B cell (primary cell): ENCODE measurements around the gene PPP1R3C. TPM values are rescaled to one million over a fixed set of nuclear protein-coding genes. Genes with fewer than 3 reads are reported as not detected.

Experiments
- ATAC-seq: fragments of 200-7000 bp; cut with Tn5 transposase; one replicate; pipeline ENCODE4 v1.10.0; 2021; ENCODE audit warnings: low read depth, mild to moderate bottlenecking, moderate number of reproducible peaks, moderate library complexity
- CTCF ChIA-PET: fragments of 350-600 bp; sonication (Branson Sonifier 250); formaldehyde crosslinking; loops from one replicate; lab custom pipeline; 2021; ENCODE audit warnings: antibody characterized with exemption, inconsistent platforms; lab: Charles Lee
- POLR2A ChIA-PET: fragments of 350-600 bp; sonication (Branson Sonifier 250); formaldehyde crosslinking; loops from one replicate; lab custom pipeline; 2021; ENCODE audit warnings: antibody characterized with exemption; lab: Charles Lee
- DNase-seq: peaks from one replicate; pipeline ENCODE4 v3.0.0; 2013
- H2AFZ ChIP-seq: 2 replicates; pipeline ENCODE4 v1.6.1; 2012; ENCODE audit warnings: mild to moderate bottlenecking, low read depth, low read length; ENCODE audit not compliant: insufficient read depth, poor library complexity, severe bottlenecking
- H3K27ac ChIP-seq, 2 donors: 1 replicate in 1 of 2; 2 replicates in 1 of 2; pipeline ENCODE4 v1.5.1; 2012 to 2013; ENCODE audit warnings: low read length in 2 of 2, mild to moderate bottlenecking in 2 of 2, moderate library complexity in 1 of 2
- H3K27me3 ChIP-seq, 4 experiments: fragments of 200-600 bp in 1 of 4; sonication (generic) in 1 of 4; replicated peaks in 1 of 4; 1 replicate in 2 of 4; 2 replicates in 2 of 4; pipeline versions ENCODE4 v1.6.1 to v1.7.0; 2013 to 2016; ENCODE audit warnings: low read length in 3 of 4, mild to moderate bottlenecking in 2 of 4, mixed read lengths in 1 of 4, moderate library complexity in 1 of 4; ENCODE audit not compliant: insufficient read depth in 4 of 4, control insufficient read depth in 3 of 4; ENCODE audit errors: control extremely low read depth in 1 of 4
- H3K36me3 ChIP-seq, 2 experiments: replicated peaks in 1 of 2; 1 replicate in 1 of 2; 2 replicates in 1 of 2; pipeline versions ENCODE4 v1.6.1 to v1.7.1; 2013; ENCODE audit warnings: low read length in 1 of 2; ENCODE audit not compliant: insufficient read depth in 2 of 2, control insufficient read depth in 1 of 2; ENCODE audit errors: control extremely low read depth in 1 of 2, extremely low read depth in 1 of 2
- H3K4me1 ChIP-seq, 2 donors: fragments of 200-600 bp in 1 of 2; sonication (generic) in 1 of 2; 1 replicate in 1 of 2; 2 replicates in 1 of 2; pipeline versions ENCODE4 v1.5.1 to v1.6.1; 2013 to 2017; ENCODE audit warnings: low read length in 2 of 2; ENCODE audit not compliant: control insufficient read depth in 2 of 2, insufficient read depth in 2 of 2
- H3K4me2 ChIP-seq: replicated peaks from 2 replicates; pipeline ENCODE3; 2012; ENCODE audit warnings: mild to moderate bottlenecking, low read depth, low read length; ENCODE audit not compliant: poor library complexity, severe bottlenecking
- H3K4me3 ChIP-seq, 5 experiments: fragments of 200-600 bp in 1 of 5; sonication (generic) in 1 of 5; 1 replicate in 3 of 5; 2 replicates in 2 of 5; pipeline versions ENCODE4 v1.5.1 to v1.7.0; 2011 to 2016; ENCODE audit warnings: low read length in 4 of 5, mild to moderate bottlenecking in 4 of 5, low read depth in 2 of 5, control low read depth in 1 of 5, moderate library complexity in 1 of 5; ENCODE audit not compliant: insufficient read depth in 1 of 5; ENCODE audit errors: control extremely low read depth in 1 of 5, extremely low read depth in 1 of 5
- H3K79me2 ChIP-seq: fragments of 200-600 bp; sonication (generic); one replicate; pipeline ENCODE4 v1.6.0; 2016; ENCODE audit warnings: low read length; ENCODE audit not compliant: control insufficient read depth, insufficient read depth
- H3K9ac ChIP-seq: fragments of 200-600 bp; sonication (generic); 2 replicates; pipeline ENCODE4 v1.6.1; 2017; ENCODE audit warnings: mild to moderate bottlenecking, low read length, moderate library complexity
- H3K9me3 ChIP-seq, 3 donors: one replicate each; pipeline versions ENCODE4 v1.6.1 to v1.7.1; 2013; ENCODE audit warnings: low read length in 2 of 3; ENCODE audit not compliant: control insufficient read depth in 2 of 3, insufficient read depth in 1 of 3; ENCODE audit errors: control extremely low read depth in 1 of 3
- H4K20me1 ChIP-seq: 2 replicates; pipeline ENCODE4 v1.6.0; 2012; ENCODE audit warnings: mild to moderate bottlenecking, low read length; ENCODE audit not compliant: insufficient read depth, control insufficient read depth, poor library complexity, severe bottlenecking
- H3K27ac Mint-ChIP-seq: one replicate; pipeline ENCODE4 v1.8.0; 2021; ENCODE audit warnings: mixed read lengths
- H3K27me3 Mint-ChIP-seq: one replicate; pipeline ENCODE4 v1.8.0; 2021; ENCODE audit warnings: mixed read lengths
- H3K4me1 Mint-ChIP-seq: one replicate; pipeline ENCODE4 v1.8.0; 2021; ENCODE audit warnings: mixed read lengths
- H3K4me3 Mint-ChIP-seq: one replicate; pipeline ENCODE4 v1.8.0; 2021; ENCODE audit warnings: mixed read lengths
- H3K9me3 Mint-ChIP-seq: one replicate; pipeline ENCODE4 v1.8.0; 2022; ENCODE audit warnings: mixed read lengths; ENCODE audit not compliant: insufficient read depth
- CTCF ChIP-seq: fragments of 200-600 bp; IDR thresholded peaks from one replicate; pipeline ENCODE4 v1.8.0; 2022; ENCODE audit warnings: antibody characterized with exemption, mild to moderate bottlenecking
- EZH2 ChIP-seq: IDR thresholded peaks from 2 replicates; pipeline ENCODE4 v1.6.1; 2012; ENCODE audit warnings: borderline replicate concordance, low read depth, mild to moderate bottlenecking, moderate library complexity, low read length; ENCODE audit not compliant: insufficient read depth, poor library complexity, severe bottlenecking
- WGBS: methylation state at CpG from one replicate; pipeline ENCODE4 v1.1.5; 2013; ENCODE audit warnings: missing lambda C conversion rate; ENCODE audit not compliant: insufficient coverage; 5-methylcytosine and 5-hydroxymethylcytosine counted together
- intact Hi-C: fragments of 100-400 bp; cut with micrococcal nuclease; formaldehyde crosslinking; loops from one replicate; pipeline ENCODE4 v1.10.0; 2022
- polyA plus RNA-seq: library from polyadenylated mRNA; depleted of rRNA; stranded (reverse); fragments of >200 nt; gene quantifications from 2 replicates; pipeline ENCODE4 v1.2.3, GENCODE V29; 2012
- total RNA-seq, 2 donors: library from RNA; stranded (reverse); fragments of 120-200 nt in 1 of 2; gene quantifications; 1 replicate in 1 of 2; 2 replicates in 1 of 2; pipeline versions ENCODE4 v1.2.3 to v1.2.4, GENCODE V29; 2013 to 2022

PPP1R3C gene
- total and polyA plus RNA-seq, 2 donors (not counting 1 experiment from before 2014, with no cell fraction given): not detected

- TF ChIP-seq CTCF: no peak
- TF ChIP-seq EZH2: no peak
- Mint-ChIP-seq H3K4me3 (no peak overlapping the region), H3K27me3 (peaks cover 16% of the 10 kb centered on the region), H3K27ac (no peak overlapping the region), H3K4me1 (no peaks in the 10 kb centered on the region), H3K9me3 (peaks cover 4% of the 10 kb centered on the region)
- Histone ChIP-seq H3K79me2 (no peaks in the 10 kb centered on the region), H3K27me3 (no peaks in the 10 kb centered on the region), H3K4me1 (no peaks in the 10 kb centered on the region), H3K4me2 (no peak overlapping the region), H2AFZ (no peak overlapping the region), H4K20me1 (no peaks in the 10 kb centered on the region), H3K36me3 (no peaks in the 10 kb centered on the region), H3K9me3 (peaks cover 0 to 3% (median 2%) of the 10 kb centered on the region in 3 donors), H3K9ac (no peak overlapping the region), H3K27ac (no peak overlapping the region), H3K4me3 (no peak overlapping the region)
- no peak for ATAC-seq
- DNase-seq: no peak
- ChIA-PET CTCF (no interaction called here), POLR2A (no interaction called here)
- intact Hi-C loops: no loop called here
- WGBS: 82% methylated on average over 3 of the region's 3 CpGs
Measured at GRCh38 chr10:91602449-91602848, 30.4 kb downstream of the PPP1R3C start.

- TF ChIP-seq CTCF (no peak), EZH2 (no peak)
- WGBS: 65% methylated on average over 4 of the region's 4 CpGs
- ATAC-seq (no peak), DNase-seq (no peak)
- Histone ChIP-seq H3K36me3 (no peaks in the 10 kb centered on the region), H4K20me1 (no peaks in the 10 kb centered on the region), H3K27me3 (no peaks in the 10 kb centered on the region), H3K79me2 (no peaks in the 10 kb centered on the region), H3K9me3 (peaks cover 0 to 3% (median 2%) of the 10 kb centered on the region in 3 donors), H3K27ac (no peak overlapping the region), H2AFZ (no peak overlapping the region), H3K4me3 (no peak overlapping the region), H3K4me1 (no peaks in the 10 kb centered on the region), H3K9ac (no peak overlapping the region), H3K4me2 (no peak overlapping the region)
- H3K9me3 Mint-ChIP-seq: peaks cover 2% of the 10 kb centered on the region
- intact Hi-C loops: no loop called here
- CTCF ChIA-PET: no interaction called here
- no peak overlapping the region for H3K27ac Mint-ChIP-seq
- POLR2A ChIA-PET: no interaction called here
- no peak overlapping the region for H3K4me3 Mint-ChIP-seq
- no peaks in the 10 kb centered on the region for H3K4me1 Mint-ChIP-seq
- peaks cover 16% of the 10 kb centered on the region for H3K27me3 Mint-ChIP-seq
Measured at GRCh38 chr10:91601212-91601611, 31.7 kb downstream of the PPP1R3C start.
